HFFc6 (cell line): ENCODE data around the gene EPB41L1. TPM values are rescaled to one million over a fixed set of nuclear protein-coding genes. Genes with fewer than 3 reads are reported as not detected.

Experiments used
- DNase-seq: peaks from one replicate; pipeline ENCODE4 v3.0.0-alpha.2; 2018
- H3K27ac Mint-ChIP-seq: 2 replicates; pipeline ENCODE4 v1.8.0; 2020; ENCODE audit warnings: mild to moderate bottlenecking, mixed read lengths
- H3K27me3 Mint-ChIP-seq: 2 replicates; pipeline ENCODE4 v1.8.0; 2021; ENCODE audit warnings: mild to moderate bottlenecking, moderate library complexity, mixed read lengths; ENCODE audit not compliant: insufficient read depth
- H3K36me3 Mint-ChIP-seq: 2 replicates; pipeline ENCODE4 v1.8.0; 2021; ENCODE audit warnings: low read depth, mixed read lengths
- H3K4me1 Mint-ChIP-seq: 2 replicates; pipeline ENCODE4 v1.8.0; 2020; ENCODE audit warnings: low read depth, mixed read lengths
- H3K4me3 Mint-ChIP-seq: 2 replicates; pipeline ENCODE4 v1.8.0; 2020; ENCODE audit warnings: mild to moderate bottlenecking, moderate library complexity, mixed read lengths
- H3K9me3 Mint-ChIP-seq: 2 replicates; pipeline ENCODE4 v1.8.0; 2020; ENCODE audit warnings: mild to moderate bottlenecking, mixed read lengths
- total RNA-seq, 6 experiments: library from RNA; stranded (reverse); fragmentation: NEBNext Ultra II Directional; extraction: Animal tissue kit (Norgen Biotek cat#: 25700); gene quantifications; 2 replicates in 1 of 6; 3 replicates in 5 of 6; pipeline ENCODE4 v1.2.3, GENCODE V29; 2021
- TF ChIP-seq, protein P1 (sequence below): fragments of 200-600 bp; sonication (generic); IDR thresholded peaks from 2 replicates; pipeline ENCODE4 v1.5.0; 2021; ENCODE audit warnings: antibody characterized with exemption, mild to moderate bottlenecking

The EPB41L1 gene
- total RNA-seq, 6 experiments from 2014 or later, result 41.9 to 51.0 (median 43.4) TPM

GRCh38 chr20:36114707-36115106 is 39.8 kb upstream of the EPB41L1 start:
- Mint-ChIP-seq H3K9me3 (no peaks in the 10 kb centered on the region), H3K27me3 (peaks cover 32% of the 10 kb centered on the region), H3K4me3 (no peak overlapping the region), H3K36me3 (no peaks in the 10 kb centered on the region), H3K4me1 (peaks cover 22% of the 10 kb centered on the region), H3K27ac (no peak overlapping the region)
- no peak for DNase-seq
- TF ChIP-seq, protein P1, sequence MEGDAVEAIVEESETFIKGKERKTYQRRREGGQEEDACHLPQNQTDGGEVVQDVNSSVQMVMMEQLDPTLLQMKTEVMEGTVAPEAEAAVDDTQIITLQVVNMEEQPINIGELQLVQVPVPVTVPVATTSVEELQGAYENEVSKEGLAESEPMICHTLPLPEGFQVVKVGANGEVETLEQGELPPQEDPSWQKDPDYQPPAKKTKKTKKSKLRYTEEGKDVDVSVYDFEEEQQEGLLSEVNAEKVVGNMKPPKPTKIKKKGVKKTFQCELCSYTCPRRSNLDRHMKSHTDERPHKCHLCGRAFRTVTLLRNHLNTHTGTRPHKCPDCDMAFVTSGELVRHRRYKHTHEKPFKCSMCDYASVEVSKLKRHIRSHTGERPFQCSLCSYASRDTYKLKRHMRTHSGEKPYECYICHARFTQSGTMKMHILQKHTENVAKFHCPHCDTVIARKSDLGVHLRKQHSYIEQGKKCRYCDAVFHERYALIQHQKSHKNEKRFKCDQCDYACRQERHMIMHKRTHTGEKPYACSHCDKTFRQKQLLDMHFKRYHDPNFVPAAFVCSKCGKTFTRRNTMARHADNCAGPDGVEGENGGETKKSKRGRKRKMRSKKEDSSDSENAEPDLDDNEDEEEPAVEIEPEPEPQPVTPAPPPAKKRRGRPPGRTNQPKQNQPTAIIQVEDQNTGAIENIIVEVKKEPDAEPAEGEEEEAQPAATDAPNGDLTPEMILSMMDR, result no peak

- no peak for DNase-seq
- Mint-ChIP-seq H3K27me3 (peaks cover 32% of the 10 kb centered on the region), H3K27ac (no peak overlapping the region), H3K36me3 (no peaks in the 10 kb centered on the region), H3K4me3 (no peak overlapping the region), H3K4me1 (peaks cover 22% of the 10 kb centered on the region), H3K9me3 (no peaks in the 10 kb centered on the region)
- TF ChIP-seq, protein P1, result no peak
Measured at GRCh38 chr20:36115925-36116324, 38.6 kb upstream of the EPB41L1 start.

DNA sequence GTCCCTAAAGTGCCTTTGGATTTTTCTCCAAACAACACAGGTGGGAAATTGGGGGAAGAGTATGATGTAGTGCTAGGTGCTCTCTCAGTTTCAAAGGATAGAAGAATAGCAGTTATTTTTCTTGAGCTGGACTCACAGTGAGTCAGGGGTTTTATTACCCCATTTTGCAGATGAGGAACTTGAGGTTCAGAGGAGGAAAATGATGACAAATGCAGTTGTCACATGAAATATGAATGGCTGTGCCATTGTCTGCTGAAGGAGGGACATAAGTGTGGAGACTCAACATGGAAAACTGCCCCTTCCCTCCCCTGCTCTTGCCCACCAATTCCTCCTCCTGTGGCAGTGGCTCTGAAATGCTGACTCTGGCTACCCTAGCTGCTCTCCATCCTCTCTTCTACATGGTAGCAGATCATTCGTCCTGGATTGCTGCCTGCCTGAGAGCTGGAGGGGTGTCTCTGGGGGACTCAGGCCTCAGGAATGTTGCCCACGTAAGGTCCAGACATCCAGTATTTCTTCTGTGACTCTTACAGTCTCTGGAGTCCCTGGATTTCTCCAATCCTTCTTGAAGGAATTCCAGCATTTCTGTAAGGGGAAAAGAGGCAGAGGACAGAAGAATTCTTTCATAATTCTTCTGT is 37.6 kb upstream of the EPB41L1 start:
- Mint-ChIP-seq H3K27ac (no peak overlapping the region; the same call in 1 of the 2 replicates), H3K27me3 (peaks cover 29% of the 10 kb centered on the region), H3K4me1 (peaks cover 22% of the 10 kb centered on the region), H3K9me3 (no peaks in the 10 kb centered on the region), H3K36me3 (no peaks in the 10 kb centered on the region), H3K4me3 (no peak overlapping the region)
- TF ChIP-seq, protein P1, result no peak
- DNase-seq, result peak; percentile 74

DNA sequence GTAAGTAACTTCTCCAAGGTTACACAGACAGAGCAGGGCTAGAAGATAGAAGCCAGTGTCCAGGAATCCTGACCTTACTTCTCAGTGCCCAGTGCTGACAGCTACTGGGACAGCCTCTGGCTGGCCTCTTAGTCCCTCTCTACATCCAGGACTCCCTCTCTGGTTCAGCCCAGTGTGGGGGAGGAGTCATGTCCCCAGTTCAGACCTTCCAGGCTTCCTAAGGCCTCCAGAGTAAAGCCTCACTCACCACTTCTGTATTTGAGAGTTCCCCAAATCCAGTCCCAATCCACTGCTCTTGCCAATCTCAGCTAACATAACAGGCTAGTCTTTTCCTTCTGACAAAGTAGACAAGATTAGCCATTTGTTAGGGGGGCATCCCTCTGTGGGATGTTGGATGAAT is 36.9 kb upstream of the EPB41L1 start:
- no peak for DNase-seq

DNA sequence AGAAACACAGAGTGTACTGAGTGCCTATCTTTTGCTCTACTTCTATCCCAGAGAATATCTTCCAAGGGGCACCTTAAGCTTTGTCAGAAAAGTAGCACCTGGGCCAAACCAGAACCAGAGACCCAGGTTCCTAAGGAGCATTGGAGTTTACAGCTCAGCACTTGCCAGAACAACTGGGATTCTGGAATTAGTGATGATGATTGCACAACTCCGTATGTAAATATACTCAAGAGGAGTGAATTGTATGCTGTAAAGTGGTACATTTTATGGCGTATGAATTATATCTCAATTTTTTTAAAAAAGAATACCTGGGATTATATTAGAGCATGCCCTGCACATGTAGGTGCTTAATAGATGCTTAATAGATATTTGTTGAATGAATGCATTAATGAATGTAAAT is 36.2 kb upstream of the EPB41L1 start:
- no peaks in the 10 kb centered on the region for H3K36me3 Mint-ChIP-seq
- H3K27me3 Mint-ChIP-seq, result peaks cover 14% of the 10 kb centered on the region; the same call in 1 of the 2 replicates
- H3K4me1 Mint-ChIP-seq, result peaks cover 22% of the 10 kb centered on the region
- no peak for DNase-seq
- TF ChIP-seq, protein P1, result no peak
- H3K9me3 Mint-ChIP-seq, result no peaks in the 10 kb centered on the region
- no peak overlapping the region for H3K4me3 Mint-ChIP-seq
- H3K27ac Mint-ChIP-seq, result no peak overlapping the region

More for the DNA sequence above, 36.9 kb upstream of the EPB41L1 start:
- Mint-ChIP-seq H3K4me3 (no peak overlapping the region), H3K36me3 (no peaks in the 10 kb centered on the region), H3K27ac (no peak overlapping the region), H3K27me3 (peaks cover 22% of the 10 kb centered on the region), H3K4me1 (peaks cover 22% of the 10 kb centered on the region), H3K9me3 (no peaks in the 10 kb centered on the region)
- TF ChIP-seq, protein P1, result no peak
